ENCODE measurements around the gene MYPOP.
"Not testable (repeated sequence)": the region's sequence is repeated elsewhere in the genome, so short reads cannot be mapped to it uniquely, and the experiment has no call there.

The MYPOP gene

DNA sequence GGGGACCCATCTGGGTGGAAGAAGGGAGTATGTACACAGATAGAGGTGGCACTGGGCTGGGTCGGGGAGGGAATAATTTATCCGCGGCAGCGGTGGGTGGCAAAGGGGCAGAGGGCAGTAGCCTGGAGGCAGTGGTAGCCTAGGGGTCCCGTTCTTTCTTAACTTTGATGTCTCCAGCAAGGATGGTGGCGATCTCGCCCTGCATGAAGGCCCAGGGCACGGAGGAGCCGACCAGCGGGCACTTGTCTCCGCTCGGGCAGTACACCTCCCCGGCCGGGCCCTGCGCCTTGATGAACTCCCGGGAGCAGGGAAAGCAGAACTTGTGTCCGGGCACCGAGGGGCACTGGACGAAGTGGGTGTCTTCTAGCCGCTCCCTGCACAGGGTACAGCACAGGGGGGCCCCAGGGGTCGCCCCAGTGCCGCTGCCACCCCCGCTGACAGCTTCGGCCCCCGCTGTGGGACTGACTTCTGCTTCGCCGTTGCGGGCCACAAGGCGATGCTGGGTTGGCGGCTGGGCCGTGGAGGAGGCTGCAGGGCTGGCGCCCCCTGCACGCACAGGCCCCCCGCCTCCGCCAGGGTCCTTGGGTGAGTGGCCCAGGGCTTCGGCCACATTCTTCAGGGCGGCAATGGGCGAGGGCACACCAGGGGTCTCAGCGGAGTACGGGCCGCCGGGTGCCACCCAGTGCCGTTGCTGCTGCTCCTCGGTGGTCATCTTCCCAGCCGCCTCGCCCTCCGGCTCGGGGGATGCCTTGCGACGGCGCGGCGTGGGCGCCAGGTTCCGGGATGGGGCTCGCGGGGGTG, 18.3 kb downstream of the MYPOP start:
- DNase-seq (ENCODE audit: low spot score) = no peak

DNA sequence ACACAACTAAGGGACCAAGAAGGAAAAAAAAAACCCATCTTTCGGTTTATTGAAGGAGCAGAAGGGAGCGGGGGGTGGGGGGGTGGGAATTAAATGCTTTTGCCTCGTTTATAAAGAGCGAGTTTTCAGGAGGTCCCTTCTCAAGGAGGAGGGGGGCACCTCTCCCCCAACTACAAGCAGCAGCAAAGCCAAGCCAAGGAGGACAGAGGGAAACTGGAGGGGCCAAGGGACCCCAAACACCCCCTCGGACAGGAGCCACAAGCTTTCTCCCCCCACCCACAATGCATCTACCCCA, 18.9 kb downstream of the MYPOP start:
- no peak for DNase-seq (ENCODE audit: low spot score)

DNA sequence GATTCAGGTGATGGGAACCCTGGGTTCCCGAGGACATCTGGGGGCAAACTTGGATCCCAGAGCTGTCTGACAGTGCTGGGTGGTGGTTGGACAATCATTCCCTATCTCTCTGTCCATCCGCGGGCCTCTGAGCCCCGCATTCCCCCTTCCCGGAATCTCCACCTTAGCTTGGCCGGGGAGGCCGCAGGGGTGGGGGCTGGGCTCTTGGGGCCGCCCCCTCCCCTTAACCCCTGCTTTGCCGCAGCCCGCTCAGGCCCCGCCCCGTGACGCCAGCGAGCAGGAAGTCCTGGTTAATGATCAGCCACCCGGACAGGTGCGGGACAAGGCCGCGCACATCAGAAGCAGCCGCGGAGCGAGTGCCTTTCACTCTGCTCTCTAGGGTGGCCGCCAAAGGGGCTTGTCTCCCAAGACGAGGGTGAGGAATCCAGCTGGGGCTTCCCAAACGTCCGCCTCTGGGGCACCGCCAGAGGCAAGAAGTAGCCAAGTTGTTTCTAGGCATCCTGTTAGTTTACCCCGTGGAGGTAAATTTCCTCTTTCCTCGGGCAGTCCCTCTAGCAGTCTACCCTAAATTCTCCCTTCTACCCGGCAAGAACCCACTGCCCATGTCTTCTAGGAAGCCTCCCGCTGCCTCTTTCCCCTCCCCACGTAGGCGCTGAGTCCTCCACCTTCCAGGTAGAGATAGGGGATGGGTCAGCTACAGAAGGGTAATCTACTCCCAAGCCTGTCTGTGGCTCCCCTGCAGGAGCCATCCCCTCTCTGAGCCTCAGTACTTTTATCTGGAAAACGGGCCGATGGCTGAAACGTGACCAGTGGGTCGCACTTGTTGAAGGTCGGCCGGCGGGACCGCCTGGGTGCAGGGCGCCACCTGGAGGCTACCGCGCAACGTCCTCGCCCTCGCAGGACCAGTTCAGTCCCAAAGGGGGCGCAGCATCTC, 19.5 kb downstream of the MYPOP start:
- DNase-seq (ENCODE audit: low spot score) = peak; percentile 83

DNA sequence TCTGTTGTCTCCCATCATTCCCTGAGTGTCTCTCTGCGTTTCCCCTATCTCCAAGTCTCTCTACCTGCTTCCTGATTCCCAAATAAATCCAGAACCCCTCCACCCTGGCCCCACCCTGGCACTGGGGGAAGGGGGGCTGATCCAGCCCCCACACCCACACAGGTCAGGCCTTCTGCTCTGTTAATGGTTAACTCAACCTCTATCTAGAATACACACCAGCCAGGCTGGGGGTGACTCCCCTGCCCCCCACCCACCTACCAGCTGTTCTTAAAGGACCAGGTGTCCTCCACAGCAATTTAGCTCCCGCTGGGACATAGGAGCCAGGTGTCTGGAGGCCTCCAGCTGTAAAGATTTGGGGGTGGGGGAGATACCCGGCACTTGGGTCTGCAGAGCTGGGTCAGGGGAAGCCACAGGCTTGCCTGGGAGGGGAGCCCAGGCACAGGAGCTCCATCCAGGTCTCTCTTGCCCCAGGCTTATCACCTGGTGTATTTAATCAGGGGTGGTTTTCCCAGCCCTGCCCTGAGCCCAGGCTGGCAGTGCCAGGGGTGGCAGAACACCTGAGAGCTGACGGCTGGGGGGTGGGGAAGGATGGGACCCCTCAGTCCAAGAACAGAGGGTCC, 20.4 kb downstream of the MYPOP start:
- no peak for DNase-seq (ENCODE audit: low spot score)

DNA sequence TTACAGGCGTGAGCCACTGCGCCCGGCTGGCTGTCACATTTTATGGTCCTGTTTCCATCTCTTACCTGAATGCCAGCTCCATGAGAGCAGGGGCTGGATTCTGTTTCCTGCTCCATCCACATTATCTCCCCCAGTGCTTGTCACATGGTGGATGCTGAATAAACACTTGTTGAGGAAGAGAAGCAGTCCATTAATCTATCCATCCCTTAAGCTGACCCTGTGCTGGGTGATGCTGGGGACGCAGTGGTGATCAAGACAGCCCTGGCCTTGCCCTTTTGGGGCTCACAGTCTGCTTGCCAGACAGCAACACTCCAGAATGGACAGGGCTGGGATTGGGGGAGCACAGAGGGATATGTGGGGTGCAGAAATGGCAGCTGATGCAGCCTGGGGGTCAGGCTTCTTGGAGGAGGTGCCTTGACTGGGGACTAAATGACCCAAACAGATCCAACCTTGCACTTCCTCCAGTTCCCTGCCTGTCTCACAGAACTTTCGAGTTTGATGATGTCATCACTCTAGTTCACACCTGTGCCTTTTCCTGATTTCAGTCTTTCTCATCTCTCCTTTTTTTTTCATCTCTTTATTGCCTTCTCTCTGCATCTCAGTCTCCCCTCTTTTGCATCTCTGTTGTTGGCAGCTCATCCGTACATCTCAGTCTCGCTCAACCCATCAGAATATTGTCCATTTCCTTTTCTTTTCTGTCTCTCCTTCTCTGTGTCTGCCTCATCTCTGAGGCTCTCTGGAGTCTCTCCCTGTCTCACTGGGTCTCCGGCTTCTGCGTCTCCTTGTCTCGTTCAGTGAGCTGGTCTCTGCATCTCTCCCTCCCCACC, 21.1 kb downstream of the MYPOP start:
- no peak for DNase-seq (ENCODE audit: low spot score)

DNA sequence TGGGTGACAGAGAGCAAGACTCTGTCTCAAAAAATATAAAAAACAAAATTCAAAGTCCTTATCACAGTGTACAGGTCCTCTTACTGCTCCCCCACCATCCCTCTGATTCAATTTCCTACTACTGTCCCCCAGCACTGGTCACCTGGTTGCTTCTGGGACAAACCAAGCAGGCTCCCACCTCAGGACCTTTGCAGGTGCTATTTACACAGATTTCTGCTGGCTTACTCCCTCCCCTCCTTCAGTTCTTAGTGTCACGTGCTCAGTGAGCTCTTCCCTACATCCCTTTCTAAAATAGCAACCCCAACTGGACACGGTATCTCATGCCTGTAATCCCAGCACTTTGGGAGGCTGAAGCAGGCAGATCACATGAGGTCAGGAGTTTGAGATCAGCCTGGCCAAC, 22.4 kb downstream of the MYPOP start:
- DNase-seq (ENCODE audit: low spot score) = no peak

DNA sequence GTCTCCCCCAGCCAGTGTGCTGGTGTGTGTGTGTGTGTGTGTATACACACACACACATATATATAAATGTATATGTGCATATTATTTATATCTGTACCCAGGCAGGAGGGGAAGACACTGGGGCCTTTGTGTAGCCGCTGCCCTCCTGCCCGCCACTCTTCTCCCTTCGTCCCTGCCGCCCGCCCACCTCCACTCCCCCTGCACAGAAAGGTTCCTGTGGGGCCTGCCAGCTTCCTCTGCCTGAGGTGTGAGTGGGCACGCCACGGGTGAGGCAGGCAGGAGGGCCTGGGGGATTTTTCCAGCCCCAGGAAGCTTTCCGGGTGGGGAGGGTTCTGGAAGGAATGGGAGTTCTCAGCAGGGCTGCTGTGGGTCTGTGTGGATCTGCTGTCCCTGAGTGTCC, 23.4 kb downstream of the MYPOP start:
- no peak for DNase-seq (ENCODE audit: low spot score)

DNA sequence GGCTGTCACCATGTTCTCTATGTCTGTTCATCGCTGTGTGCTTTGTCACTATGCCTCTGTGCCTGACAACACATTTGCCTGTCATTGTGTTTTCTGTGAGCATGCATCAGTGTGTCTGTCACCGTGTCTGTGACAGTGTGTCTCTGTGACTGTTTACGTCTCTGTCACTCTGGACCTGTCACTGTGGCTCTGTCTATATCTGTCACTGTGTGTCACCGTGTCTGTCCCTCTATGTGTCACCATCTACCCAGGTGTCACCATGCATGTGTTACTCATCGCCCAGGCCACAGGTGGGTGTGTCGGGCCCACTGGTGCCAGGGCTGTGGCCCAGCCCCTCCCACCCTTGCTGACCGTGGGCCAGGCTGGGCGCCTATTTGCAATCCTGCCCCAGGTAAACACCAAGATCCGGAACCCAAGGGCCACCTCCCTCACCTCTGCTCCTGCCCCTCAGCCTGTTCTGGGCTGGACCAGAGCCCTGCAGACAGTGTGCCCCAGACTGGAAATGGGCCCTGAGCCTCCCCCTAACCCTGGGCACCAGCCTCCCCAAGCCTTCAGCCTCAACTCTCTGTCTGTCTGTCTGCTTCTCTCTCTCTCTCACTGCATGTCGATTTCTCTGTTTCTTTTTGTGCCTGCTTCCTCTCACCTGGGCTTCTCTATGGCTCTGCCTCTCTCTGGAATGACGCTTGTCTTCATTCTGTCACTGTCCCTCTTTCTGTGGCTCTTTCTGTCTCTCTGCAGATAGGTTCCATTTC, 24.2 kb downstream of the MYPOP start:
- DNase-seq (ENCODE audit: low spot score) = no peak

DNA sequence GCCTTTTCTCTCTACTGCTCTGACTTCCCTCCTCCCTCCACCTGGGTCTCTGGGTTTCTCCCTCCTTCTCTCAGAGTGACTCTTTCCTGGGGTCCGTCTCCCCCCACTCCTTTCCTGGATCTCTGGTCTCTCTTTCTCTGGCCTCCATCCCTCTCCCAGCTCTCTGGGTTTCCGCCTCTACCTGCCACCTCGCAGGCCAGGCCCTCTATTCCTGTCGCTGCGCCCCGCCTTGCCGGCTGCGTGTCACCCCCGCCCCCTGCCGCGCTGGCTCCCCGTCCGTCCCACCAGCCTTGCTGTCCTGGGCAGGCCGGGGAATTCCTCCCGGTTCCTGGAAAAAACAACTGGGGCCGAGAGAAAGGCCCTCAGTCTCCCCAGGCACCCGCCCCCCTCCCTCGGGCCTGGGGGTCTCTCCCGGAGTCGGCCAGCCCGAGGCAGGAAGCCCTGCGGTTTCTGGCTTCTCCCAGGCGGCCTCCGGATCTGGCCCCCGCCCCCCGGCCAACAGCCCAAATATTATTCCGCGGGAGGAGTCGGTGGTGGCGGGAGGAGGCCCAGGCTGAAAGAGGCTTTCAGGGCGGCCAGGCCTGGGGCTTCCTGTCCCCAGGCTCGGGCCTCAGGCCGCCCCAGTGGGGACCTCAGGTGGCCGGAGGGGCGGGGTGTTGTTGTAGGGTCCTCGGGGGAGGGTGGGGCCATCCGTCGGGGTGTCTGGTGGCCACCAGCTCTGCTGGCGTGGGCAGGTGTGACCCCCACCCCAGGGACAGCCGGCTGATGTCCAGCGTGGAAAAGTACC, 25.8 kb downstream of the MYPOP start:
- DNase-seq (ENCODE audit: low spot score) = no peak

DNA sequence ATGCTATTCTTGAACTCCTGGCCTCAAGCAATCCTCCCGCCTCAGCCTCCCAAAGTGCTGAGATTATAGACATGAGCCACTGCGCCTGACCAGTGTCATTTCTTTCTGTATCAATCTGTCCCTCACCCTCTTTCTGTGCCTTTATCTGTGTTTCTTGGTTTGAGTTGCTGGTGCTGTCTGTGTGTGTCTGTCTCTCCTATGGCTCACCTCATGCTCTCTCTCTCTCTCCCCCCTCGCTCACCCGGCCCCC, 26.3 kb downstream of the MYPOP start:
- no peak for DNase-seq (ENCODE audit: low spot score)

DNA sequence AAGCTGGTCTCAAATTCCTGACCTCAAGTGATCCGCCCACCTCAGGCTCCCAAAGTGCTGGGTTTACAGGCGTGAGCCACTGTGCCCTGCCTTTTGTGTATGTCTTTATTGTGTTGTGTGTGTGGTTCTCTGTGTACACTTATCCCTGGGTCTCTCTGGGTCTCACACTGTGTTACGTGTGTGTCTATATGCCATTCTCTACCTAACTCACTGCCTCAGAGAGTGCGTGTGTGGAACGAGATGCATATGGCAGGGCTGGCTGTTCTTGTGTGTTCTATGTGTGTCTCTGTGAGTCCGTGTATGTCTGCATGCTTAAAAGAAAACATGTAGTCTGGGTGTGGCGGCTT, 27.8 kb downstream of the MYPOP start:
- DNase-seq (ENCODE audit: low spot score) = no peak

DNA sequence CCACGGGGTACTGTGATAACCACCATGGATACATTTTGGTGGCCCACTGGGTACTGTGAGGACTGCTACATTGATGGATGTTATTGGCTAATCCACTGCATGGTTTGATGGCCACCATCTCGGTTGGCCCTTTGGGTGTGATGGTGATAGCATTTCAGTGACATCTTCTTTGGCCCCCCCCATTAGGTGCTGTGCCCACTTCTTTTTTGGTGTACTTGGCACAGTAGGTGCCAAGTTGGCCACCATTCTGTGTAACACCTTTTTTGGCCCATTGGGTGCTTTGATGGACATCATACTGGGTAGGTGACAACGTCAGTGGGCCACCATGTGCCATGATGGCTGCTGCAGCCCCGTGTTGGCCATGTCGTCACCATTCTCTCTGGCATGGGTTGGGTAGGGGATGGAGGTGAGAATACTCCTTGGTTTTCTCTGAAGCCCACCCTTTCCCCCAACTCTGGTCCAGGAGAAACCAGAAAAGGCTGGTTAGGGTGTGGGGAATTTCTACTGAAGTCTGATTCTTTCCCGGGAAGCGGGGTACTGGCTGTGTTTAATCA, 29.1 kb downstream of the MYPOP start:
- no peak for DNase-seq (ENCODE audit: low spot score)

DNA sequence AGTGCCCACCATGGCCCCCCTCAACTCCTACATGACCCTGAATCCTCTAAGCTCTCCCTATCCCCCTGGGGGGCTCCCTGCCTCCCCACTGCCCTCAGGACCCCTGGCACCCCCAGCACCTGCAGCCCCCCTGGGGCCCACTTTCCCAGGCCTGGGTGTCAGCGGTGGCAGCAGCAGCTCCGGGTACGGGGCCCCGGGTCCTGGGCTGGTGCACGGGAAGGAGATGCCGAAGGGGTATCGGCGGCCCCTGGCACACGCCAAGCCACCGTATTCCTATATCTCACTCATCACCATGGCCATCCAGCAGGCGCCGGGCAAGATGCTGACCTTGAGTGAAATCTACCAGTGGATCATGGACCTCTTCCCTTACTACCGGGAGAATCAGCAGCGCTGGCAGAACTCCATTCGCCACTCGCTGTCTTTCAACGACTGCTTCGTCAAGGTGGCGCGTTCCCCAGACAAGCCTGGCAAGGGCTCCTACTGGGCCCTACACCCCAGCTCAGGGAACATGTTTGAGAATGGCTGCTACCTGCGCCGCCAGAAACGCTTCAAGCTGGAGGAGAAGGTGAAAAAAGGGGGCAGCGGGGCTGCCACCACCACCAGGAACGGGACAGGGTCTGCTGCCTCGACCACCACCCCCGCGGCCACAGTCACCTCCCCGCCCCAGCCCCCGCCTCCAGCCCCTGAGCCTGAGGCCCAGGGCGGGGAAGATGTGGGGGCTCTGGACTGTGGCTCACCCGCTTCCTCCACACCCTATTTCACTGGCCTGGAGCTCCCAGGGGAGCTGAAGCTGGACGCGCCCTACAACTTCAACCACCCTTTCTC, 30.1 kb downstream of the MYPOP start:
- no peak for DNase-seq (ENCODE audit: low spot score)

DNA sequence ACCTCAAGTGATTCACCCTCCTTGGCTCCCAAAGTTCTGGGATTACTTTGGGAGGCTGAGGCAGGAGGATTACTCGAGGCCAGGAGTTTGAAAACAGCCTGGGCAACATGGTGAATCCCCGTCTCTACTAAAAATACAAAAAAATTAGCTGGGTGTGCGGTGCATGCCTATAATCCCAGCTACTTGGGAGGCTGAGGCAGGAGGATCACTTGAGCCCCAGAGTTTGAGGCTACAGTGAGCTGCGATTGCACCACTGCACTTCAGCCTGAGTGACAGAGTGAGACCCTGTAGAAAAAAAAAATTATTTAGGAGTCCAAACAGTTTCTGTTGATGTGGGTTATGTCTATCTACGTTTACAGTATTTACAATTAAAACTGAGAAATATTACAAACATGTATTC, 31.6 kb downstream of the MYPOP start:
- no peak for DNase-seq (ENCODE audit: low spot score)

DNA sequence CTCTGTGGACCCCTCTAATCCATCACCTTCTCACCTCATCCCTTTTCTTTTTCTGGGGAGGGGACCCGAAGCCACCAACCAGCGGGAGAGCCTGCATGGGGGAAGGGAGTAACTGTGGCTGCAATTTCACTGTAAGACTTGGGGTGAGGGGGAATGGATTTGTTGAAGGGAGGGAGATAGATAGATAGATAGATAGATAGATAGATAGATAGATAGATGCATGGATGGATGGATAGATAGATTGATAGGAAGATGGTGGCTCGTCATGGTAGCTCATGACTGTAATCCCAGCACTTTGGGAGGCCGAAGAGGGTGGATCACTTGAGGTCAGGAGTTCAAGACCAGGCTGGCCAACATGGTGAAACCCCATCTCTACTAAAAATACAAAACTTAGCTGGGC, 35.2 kb downstream of the MYPOP start:
- DNase-seq (ENCODE audit: low spot score) = not testable (repeated sequence)

DNA sequence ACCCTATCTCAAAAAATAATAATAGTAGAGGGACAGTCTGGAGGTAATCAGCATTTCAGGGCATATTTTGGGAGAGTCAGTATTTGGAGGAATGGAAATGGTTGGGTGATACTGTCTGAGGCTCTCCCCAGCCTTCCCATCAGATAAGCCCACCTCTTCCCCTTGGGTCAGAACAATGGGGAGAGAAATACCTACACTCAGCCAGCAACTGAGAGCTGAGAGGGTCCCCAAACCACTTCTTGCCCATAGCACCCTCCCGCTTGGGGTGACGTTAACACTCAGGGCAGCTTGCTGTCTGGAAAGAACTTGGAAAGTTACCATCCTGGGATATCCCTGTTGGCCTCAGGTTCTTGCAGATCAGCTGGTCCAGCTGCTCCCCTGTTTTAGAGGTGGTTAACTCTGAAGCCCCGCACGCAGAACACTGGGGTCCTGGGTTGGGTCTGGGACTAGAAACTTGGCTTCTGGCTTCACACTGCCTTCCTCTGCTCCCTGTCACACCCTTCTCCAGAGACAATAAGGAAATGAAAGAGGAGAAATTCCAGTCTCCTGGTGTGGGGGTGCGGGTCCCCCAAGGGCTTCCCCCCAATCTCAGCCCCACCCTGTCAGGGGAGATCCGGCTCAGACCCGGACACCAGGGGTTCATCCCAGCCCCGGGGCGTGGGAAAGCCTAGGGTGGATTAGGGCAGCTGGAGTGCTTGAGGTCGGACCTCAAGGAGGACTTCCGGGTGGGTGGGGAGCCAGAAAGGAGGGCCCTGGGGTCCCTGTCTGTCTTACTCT, 35.8 kb downstream of the MYPOP start:
- no peak for DNase-seq (ENCODE audit: low spot score)

DNA sequence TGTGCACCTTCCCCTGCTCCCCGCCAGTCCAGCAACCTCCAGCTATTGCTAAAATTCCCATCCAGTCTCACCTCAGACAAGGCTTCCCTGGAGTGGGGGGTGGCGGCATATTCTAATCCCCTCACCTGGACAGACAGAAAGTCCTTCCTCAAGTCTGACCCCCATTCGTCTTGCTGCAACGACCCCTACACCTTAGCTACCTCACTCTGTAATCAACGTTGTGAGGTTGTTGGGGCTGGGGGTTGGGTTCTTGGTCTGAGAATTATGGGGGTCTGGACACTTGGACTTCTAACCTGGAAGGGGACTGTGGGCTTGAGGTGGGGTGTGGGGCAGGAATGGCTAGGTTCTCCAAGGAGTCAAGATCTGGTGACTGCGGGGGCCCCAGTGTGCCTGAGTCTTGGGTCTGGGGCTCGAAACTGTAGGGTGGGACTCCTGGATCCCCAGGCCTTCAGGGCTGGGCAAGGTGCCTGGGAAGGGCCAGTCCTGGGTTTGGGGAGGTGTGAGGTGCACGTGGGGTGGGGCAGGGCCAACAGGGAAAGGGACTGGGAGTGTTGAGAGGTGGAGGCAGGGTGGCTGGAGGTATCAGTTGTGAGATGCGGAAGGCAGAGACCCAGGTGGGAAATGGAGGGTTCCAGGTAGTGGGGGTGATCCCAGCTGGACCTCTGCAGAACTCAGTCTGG, 37.0 kb downstream of the MYPOP start:
- no peak for DNase-seq (ENCODE audit: low spot score)

DNA sequence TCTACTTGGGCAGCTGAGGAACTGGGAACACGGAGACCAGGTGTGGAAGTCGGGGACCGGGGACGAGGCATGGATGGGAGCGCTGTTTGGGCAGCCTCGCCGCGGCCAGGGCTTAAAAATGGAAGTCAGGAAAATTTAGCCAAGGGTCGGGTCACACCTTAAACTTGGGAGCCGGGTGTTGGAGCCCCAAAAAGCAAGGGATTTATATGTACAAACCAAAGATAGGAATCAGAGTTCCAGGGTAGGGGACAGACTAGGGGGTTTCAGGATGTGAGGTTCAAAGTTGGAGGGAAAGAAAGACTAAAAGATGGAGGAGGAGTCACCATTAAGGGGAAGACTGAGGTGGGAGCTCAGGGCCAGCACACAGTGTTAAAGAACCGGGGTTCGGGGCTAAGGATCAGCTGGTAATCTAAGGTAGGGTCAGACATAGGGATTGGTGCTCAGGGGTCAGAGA, 37.8 kb downstream of the MYPOP start:
- DNase-seq (ENCODE audit: low spot score) = no peak
